NCI-H2081 treated with DMSO at 0.1 percent for 48 hours (cell line): ENCODE measurements around the gene CPO.

Experiments used
- DNase-seq: peaks from one replicate; lab custom pipeline; 2025; lab: John Stamatoyannopoulos, UW

Gene CPO

DNA sequence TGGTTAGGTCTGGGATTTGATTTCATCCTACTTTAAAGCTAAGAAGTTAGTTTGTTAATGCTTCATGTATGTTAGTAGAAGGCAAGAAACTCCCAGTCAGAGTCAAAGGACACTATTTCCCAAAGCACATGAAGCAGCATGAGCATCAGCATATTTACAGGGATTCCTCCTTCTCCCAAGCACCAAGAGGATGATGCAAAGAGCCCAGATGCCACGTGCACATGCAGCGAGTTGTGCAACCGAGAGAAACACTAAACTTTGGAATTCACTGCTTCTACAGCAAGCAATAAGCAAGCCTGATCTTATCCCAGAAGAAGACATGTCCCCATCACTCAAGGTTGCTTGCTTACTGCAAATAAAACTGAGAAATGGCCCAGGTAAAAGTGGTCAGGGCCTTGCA, 32.5 kb downstream of the CPO start:
- no peak for DNase-seq

- no peak for DNase-seq
Observed at GRCh38 chr2:206974551-206974950, 35.2 kb downstream of the CPO start.

DNA sequence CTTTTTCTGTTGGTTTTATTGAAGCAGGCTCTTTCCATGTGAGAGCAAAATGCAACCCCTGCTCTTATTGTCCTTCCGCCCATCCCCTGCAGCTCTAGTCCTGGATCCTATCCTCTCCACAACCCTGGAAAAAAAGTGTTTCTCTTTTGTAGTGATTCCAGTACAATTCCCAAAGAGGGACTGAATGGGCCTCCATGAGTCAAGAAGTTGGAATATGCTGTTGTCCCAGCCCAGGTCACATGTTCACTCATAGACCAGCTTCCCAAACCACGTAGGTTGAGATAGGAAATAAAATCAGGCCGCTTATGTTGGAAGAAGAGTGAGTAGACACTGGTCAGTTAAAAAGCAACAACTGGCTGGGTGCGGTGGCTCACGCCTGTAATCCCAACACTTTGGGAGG, 39.4 kb downstream of the CPO start:
- no peak for DNase-seq

DNA sequence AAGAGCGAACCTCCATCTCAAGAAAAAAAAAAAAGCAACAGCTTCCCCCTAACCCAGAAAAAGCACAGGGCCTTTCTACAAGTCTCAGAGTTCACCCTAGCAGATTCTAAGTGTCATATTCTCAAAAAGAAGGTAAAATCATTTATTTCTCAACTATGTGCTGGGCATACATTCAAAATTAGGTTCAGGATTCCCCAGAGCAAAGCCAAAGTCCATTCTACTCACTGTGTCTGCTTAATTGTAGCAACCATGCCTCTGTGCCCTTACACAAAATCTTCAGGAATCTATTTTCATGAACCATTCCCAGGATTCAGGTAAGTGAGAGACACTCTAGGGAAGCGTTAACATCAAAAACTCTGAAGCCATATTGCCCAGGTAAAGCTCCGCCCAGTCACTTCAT, 40.0 kb downstream of the CPO start:
- DNase-seq = no peak

DNA sequence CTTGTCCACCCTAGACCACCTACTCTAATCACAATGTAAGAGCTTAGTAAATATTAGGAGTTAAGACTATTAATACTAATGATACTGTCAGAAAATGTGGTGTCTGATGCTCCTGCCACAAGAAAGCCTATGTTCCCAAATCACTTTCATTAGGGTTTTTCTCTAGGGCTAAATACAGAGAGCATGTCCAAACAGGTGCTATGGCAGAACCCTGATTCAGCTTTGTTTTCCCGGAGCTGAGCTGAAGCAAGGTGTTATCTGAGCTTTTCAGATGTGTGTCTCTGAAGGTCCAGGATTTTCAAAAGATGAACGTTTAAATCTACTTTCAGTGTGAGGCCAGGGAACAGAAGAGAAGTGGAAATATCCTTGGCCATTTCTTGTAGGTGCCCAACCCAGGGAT, 40.6 kb downstream of the CPO start:
- DNase-seq = no peak

DNA sequence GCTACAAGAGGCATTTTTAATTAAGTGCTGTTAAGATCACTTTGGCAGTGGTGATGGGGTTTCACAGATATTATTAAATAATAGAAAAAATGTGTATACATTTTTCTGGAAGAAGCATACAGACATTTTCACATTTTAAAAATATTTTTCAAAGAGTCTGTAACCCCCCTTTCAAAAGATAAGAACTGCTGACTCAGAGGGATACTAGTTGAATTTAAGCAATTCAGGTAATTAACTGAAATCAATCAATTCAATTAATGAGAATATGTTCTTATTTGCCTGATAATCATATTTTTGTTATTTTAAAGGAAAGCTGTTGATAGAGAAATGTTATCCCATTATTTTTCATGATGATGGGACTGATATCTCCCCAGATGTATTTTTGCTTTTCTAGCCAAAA, 41.1 kb downstream of the CPO start:
- DNase-seq = no peak

- no peak for DNase-seq
Observed at GRCh38 chr2:206981086-206981674, 41.9 kb downstream of the CPO start.

- DNase-seq = peak; percentile 60
Observed at GRCh38 chr2:206981739-206982340, 42.5 kb downstream of the CPO start.

DNA sequence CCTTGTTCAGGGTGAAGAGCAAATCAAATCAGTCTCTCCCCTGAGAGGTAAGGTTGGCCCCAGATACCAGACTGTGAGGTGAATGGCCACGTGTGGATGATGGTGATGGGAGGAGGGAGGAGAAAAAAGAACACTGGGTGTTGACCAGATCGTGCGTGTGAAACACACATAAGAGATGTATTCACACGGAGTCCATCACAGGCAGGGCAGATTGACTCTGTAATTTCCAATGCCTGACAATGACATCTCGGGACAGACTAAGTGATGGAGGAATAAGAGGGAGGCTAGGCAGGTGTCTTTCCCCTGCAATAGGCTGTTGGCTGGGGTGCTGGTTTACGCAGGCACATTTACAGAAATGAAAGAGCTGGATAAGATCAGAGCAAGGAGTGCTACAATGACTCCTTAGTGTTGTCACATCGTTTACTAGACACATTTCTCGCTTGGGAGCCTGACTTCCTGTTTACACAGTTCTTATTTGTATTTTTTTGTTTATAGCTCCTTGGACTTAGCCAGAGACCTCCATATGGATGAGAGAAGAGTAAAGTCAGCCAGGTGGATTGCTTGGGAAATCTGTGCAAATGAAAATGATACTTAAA, 43.1 kb downstream of the CPO start:
- DNase-seq = no peak

- no peak for DNase-seq
Observed at GRCh38 chr2:206983161-206983859, 44.0 kb downstream of the CPO start.

DNA sequence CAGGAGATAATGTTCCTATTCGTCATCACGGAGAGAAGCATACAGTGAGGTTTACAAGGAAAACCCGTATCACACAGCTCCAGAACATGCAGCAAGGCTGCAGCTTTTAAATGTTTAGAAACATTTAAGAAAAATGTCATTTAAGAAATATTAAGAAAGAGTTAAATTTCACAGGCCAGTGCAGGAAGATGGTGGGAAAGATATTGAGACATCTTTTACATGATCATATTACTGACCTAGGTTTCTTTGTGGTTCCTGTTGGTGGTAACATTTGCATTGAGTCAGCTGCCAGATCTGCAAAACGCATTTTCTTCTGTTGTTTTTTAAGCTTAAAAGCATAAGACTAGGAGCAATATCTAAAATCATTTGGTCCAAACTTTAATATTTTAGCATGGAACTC, 44.9 kb downstream of the CPO start:
- no peak for DNase-seq

DNA sequence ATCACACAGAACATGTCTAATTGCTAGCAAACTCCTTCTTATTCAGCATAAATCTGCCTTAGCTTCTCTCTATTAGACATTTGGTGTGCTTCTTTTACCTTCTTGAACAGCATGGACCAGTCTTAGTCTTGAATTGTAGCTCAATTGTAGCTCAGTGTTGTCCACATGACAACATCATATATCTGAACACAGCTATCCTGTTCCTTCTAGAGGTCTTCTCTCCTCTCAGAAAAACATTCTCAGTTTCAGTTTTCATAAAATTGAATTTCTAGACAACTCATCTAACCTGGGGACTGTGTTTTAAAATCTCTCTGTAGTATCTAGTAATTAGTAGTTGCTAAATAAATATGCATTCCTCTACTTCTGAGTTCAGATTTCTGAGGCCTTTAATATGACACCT, 47.6 kb downstream of the CPO start:
- no peak for DNase-seq

DNA sequence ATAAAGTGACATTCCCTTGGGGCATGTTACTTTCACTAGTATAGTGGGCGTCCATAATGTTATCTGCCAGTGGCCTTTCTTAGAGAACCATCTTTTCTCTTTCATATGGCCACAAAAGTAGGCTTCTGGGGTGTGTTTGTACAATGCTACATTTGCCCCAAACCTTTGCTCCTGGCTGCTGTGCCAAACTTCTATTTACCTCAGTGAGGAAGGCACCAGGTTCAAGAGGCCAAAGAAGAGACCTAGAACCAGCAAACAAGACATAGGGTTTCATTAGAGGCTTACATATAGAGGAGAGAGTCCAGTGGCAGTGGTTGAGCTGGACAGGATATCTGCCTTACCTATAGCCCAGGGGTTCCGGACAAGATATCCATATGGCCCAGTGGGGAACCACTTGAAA, 48.5 kb downstream of the CPO start:
- no peak for DNase-seq

- no peak for DNase-seq
Observed at GRCh38 chr2:206988884-206989283, 49.6 kb downstream of the CPO start.

- no peak for DNase-seq
Observed at GRCh38 chr2:206989311-206989710, 50.0 kb downstream of the CPO start.

DNA sequence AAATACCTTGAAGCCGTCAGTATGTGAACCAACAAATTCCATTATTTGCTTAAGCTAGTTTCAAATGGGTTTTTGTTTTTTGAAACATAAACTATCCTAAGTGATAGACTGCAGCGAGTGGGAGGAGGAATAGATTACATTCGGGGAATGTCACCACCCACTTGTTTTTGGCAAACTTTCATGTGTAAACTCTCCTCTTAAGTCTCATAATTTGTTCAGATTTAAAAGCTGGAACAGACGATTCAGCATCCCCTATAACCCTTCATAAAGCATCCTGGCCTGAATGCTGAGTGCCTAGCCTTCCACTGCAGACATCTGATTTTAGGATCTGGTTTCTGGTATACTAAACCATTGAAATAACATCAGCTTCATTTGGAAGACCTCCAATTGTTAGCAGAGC, 51.0 kb downstream of the CPO start:
- no peak for DNase-seq

DNA sequence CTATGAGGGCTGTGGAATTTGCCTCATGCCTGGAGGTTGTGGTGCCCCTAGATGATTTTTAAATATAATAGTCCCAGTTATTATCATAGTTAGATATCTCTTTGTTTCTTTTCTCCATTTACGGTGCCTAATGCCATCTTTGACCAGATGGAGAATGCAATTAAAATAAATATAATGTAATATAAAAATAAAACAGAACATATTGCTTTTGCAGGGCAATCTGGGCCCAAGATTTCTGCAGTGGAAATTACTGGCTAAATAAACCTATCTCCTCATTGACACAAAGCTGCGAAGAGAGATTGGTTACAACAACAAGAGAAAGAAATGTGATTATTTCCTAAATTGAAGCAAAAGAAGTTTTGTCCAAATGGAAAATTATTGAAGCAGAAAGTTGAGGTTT, 51.8 kb downstream of the CPO start:
- DNase-seq = no peak

DNA sequence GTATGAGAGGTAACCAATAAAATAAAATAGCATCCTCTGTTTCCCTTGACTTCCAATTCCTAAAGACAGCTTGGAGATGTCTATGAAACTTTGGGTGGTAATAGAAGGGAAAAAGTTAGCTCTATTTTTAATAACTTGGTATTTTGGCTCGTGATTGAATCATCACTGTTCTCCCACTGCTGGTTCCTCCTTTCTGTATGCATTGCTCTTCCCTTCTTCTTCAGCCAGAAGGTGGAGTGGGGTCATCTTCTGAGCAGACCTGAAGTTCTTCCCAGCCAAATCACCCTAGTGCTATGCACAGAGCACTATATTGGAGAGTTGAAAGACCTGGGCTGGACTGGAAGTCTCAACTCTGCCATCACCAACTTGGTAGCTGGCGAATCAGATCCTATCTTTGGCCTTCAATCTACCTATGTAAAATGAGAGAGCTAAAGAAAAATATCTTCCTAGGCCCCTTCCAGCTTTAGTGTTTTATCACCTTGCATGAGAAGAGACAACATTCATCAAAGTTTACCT, 54.1 kb downstream of the CPO start:
- no peak for DNase-seq

- DNase-seq = no peak
Observed at GRCh38 chr2:206993964-206994363, 54.6 kb downstream of the CPO start.

GRCh38 chr2:206996556-206997065, 57.3 kb downstream of the CPO start:
- no peak for DNase-seq

DNA sequence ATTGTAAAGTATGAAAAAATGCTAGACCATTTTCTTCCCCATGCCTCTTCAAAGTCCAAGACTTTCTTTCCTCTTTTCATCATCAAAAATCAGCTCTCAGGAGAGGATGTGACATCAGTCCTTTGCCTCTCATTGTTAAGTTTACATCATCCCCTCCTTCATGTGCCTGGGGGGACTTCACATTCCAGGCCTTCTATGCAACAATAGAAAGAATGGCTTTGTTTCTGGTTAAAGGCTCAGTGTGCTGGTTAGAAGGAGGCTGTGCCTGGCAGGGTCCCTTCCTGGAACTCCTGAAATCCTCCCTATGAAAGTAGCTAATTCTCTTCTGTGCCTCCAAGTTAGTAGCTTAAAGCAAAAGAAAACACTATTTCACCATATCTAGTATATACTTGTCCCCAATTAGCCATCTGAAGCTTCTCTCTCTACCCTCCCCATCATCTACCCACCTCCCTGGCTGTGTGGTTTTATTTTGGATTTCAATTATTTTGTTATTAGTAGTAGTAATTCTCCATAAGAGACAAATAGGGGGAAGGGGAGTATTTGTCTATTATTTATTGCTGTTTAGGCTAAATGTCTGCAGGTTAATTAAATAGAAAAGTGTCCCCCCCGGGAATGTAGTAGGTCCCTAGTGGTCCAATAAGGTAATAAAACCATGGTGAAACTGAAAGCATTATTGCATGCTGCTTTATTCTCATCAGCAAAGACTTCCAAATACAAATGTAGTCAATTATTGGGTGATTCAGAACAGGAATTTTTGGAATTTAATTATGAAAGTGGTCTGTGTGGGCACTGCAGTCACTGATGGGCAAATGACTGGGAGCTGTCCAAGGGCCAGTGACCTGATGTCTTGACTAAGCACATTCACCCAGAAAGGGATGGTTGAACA, 69.0 kb downstream of the CPO start:
- no peak for DNase-seq

- DNase-seq = no peak
Observed at GRCh38 chr2:207012461-207012860, 73.1 kb downstream of the CPO start.
